Stimulated activated CD4-positive, alpha-beta T cell treated with anti-CD3 and anti-CD28 coated beads, Interleukin-1b, Interleukin-23, amount 100 ng/mL, for 24 hours (primary cell): ENCODE data around the gene IGFBP5.

ENCODE experiments used
- DNase-seq, 4 experiments: peaks; one replicate each; pipeline ENCODE4 v3.0.0-alpha.2; 2020; ENCODE audit warnings: low read depth in 4 of 4, low spot score in 1 of 4

The IGFBP5 gene

DNA sequence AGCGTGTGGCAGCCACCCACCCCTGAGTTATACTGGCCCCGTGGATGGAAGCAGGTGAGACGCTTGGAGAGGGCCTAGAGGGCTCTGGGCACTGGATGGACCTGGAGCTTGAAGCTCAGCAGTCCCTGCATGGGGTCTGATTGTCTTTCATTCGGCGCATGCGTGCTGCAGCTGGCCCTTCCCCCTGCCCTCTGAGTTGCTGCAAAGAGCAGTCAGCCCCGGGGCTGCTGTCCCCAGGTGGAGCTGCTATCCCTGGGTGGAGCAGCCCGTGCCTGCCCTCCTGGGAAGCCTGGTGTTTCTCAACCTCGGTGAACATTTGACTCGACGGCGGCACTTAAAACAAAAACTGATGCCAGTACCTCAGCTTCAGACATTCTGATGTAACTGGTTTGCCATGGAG, 29.6 kb downstream of the IGFBP5 start:
- no peak for DNase-seq

GRCh38 chr2:216665242-216665641, 30.1 kb downstream of the IGFBP5 start:
- DNase-seq: no peak

DNA sequence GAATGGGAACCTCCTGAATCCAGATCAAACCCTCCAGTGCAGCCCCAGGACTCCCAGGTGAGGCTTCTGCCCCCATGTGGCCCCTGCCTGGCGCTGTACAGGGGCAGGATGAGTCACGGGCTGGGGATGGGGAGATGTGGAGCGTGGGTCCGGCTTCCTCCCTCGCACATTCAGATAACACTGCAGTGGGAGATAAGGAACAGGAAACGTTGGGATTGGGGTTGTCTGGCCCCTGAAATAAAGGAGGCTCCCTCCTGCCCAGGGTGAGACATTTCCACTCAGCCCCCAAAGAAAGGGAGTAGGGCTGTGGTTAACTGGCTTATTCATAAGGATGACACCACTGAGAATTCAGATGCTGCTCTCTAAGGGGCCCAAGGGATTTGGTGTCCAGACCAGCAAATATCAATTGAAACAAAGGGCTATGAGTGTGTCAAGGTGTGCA, 30.7 kb downstream of the IGFBP5 start:
- DNase-seq: no peak

DNA sequence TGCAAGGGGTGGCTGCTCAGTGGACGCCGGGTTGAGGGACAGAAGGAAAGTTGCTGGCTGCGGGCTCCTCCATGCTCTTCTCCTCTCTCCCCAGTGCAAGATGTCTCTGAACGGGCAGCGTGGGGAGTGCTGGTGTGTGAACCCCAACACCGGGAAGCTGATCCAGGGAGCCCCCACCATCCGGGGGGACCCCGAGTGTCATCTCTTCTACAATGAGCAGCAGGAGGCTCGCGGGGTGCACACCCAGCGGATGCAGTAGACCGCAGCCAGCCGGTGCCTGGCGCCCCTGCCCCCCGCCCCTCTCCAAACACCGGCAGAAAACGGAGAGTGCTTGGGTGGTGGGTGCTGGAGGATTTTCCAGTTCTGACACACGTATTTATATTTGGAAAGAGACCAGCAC, 31.5 kb downstream of the IGFBP5 start:
- no peak for DNase-seq

GRCh38 chr2:216663106-216663505, 32.2 kb downstream of the IGFBP5 start:
- no peak for DNase-seq

DNA sequence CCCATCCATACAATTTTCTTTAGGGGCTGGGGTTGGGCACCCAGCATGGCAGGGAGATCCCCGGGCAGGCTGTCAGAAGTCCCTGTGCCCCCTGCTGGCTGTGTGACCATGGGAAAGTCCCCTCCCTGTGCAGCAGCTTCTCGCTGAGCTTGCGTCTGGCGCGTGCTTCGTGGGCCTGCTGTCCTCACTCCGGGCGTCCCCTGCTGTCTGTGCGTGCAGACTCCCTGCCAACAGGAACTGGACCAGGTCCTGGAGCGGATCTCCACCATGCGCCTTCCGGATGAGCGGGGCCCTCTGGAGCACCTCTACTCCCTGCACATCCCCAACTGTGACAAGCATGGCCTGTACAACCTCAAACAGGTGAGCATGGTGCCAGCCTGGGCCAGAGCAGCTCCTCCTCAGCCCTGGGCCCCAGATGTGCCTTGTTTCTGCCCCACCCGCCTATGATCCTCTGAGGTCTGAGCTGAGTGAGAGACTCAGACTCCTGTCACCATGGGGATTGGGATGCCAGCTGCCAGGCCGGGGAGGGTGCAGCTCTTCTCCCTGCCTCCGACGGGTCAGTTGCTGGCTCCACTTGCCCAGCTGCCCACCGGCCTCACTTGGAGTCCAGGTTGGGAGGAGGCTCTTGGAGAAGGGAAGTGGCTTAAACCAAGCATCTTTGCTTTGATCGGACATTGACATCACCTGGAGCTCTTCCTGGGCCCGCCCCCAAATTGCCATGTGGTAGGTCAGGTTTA, 33.5 kb downstream of the IGFBP5 start:
- no peak for DNase-seq

- no peak for DNase-seq
Observed at GRCh38 chr2:216661051-216661450, 34.3 kb downstream of the IGFBP5 start.

DNA sequence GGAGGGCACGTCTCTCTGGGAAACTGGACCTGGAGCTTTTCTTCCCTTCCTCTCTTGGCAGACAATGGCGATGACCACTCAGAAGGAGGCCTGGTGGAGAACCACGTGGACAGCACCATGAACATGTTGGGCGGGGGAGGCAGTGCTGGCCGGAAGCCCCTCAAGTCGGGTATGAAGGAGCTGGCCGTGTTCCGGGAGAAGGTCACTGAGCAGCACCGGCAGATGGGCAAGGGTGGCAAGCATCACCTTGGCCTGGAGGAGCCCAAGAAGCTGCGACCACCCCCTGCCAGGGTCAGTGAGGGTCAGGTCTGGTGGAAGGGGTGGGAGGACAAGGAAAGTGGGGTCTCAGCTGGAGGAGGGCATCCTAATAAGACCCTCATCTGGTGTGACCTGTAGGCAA, 34.9 kb downstream of the IGFBP5 start:
- DNase-seq: no peak

DNA sequence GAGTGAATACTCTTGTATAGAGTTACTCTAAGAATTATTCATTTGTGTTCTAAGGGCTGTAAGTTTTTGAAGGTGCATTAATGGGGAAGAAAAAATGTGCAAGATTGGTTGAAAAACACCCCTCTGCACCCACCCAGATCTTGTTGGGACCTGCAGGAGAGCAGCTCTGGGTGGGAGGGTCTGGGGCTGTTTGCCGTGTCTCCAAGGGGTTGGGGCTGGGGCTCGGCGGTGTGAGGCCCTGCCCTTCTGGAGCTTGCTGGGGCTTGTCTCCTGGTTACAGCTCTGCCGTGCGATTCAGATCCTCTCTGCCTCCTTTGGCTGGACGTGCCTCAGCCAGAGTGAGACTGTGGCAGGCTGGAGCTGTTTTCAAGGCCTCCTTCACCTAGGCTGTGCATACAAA, 36.1 kb downstream of the IGFBP5 start:
- no peak for DNase-seq

GRCh38 chr2:216658757-216659156, 36.6 kb downstream of the IGFBP5 start:
- DNase-seq: no peak

GRCh38 chr2:216657980-216658379, 37.4 kb downstream of the IGFBP5 start:
- no peak for DNase-seq

- DNase-seq: no peak
Observed at GRCh38 chr2:216657086-216657855, 38.1 kb downstream of the IGFBP5 start.

DNA sequence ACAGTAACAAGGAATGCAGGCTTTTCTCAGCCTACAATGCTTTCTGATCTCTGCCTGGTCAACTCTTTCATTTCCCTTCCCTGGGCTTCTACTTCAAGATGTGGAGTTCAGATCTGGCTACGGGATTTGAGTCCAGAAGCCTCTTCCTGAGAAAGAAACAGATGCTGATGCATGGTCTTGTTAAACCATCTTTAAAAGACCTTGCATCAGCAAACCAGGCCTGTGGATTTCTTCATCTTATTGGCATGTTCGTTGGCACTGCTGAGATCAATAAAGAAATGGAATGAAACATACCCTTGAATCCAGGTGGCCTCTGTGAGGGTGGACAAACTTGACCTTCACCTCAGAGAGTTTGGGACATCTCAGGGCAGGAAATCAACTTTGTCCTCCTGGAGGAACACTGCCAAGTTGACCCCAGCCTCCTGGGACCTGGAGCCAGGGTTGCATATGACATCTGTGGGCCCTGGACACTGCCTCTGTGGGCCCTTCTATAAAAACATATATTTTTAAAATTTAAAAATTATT, 40.8 kb downstream of the IGFBP5 start:
- DNase-seq: no peak

DNA sequence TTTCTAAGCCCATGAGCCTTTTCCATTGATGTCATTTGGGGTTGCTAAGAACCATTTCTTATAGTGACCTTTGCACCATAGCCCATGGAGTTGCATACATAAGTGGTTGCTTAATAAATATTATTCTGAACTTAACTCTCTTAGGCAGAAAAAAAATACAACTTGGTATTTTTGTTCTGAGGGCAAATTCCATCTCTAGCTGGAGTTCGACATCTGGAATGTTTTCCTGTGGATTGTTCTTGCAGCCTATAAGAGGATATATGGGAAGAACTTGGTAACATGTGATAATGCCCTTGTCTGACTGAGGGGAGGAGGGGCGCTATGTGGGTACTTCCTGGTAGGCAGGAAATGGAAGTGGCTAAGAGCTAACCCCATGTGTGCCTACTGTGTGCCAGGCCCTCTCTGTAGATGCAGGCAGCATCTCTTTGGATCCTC, 41.4 kb downstream of the IGFBP5 start:
- DNase-seq: no peak

GRCh38 chr2:216653093-216653799, 42.1 kb downstream of the IGFBP5 start:
- no peak for DNase-seq

- no peak for DNase-seq
Observed at GRCh38 chr2:216652566-216652965, 42.8 kb downstream of the IGFBP5 start.

- no peak for DNase-seq
Observed at GRCh38 chr2:216651351-216651881, 43.9 kb downstream of the IGFBP5 start.

DNA sequence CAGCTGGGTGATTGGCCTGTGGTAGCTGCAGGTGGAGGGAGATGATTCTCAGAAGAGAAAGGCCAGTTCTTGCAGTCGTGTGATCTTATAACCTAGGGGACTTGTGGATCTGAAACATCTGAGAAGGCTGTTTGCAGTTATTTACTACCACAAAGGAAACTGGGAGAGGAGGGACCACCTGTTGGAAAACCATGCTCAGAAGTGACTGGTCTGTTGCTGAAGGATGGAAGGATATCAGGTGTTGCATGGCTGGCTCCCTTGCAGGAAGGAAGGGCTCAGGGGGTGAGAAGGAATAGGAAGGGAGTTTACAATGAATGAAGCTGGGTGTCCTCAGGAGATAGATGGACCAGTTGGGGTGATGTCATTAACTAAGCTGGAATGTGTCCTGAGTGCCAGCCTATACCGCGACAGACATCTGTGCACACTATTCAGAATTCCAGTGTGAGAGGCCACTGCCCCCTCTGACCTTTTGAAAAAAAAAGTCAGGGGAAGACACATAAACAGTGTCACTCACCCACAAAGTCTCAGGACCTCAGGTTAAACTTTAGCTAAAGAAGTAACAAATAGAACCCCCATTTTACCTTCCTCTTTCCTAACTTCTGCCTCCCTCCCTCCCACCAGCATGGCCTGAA, 44.6 kb downstream of the IGFBP5 start:
- DNase-seq: no peak

- DNase-seq: no peak
Observed at GRCh38 chr2:216649574-216649973, 45.8 kb downstream of the IGFBP5 start.

DNA sequence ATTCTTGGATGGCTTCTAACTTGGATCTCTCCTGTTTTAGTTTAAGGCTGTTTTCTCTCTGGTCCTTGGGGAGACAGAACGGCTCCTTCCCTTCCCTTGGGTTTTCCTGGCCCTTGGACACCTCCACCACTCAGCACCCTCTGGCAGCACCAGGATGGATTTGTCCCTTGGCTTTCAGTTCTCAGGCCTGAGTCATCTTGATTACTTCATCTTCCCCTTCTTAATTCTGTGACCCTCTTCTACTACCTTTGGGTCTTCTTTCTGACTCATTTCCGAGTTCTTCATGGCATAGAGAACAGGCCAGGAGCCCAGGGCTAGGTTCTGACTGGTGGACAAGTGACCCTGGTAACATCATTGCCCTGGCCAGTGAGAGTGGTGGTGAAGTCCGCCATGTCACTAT, 47.2 kb downstream of the IGFBP5 start:
- no peak for DNase-seq

- no peak for DNase-seq
Observed at GRCh38 chr2:216646116-216646515, 49.2 kb downstream of the IGFBP5 start.
